Jurkat, Clone E6-1 (cell line): Measurements from ENCODE around the gene COL9A1. TPM values are rescaled to one million over a fixed set of nuclear protein-coding genes. Genes with fewer than 3 reads are reported as not detected.
"Not testable (repeated sequence)": the region's sequence is repeated elsewhere in the genome, so short reads cannot be mapped to it uniquely, and the experiment has no call there.

Experiments
- DNase-seq: peaks from one replicate; pipeline ENCODE4 v3.0.0-alpha.2; 2011; ENCODE audit warnings: low read depth, low spot score
- H3K4me3 ChIP-seq: 2 replicates; pipeline ENCODE4 v1.5.1; 2011; ENCODE audit warnings: mild to moderate bottlenecking, low read length, control low read depth, moderate library complexity
- polyA plus RNA-seq: library from polyadenylated mRNA; unstranded; fragments of >200 nt; gene quantifications from one replicate; pipeline ENCODE4 v1.2.1, GENCODE V29; 2012; ENCODE audit warnings: missing spikeins; ENCODE audit not compliant: insufficient read length, insufficient read depth

COL9A1 gene
- polyA plus RNA-seq, result not detected

DNA sequence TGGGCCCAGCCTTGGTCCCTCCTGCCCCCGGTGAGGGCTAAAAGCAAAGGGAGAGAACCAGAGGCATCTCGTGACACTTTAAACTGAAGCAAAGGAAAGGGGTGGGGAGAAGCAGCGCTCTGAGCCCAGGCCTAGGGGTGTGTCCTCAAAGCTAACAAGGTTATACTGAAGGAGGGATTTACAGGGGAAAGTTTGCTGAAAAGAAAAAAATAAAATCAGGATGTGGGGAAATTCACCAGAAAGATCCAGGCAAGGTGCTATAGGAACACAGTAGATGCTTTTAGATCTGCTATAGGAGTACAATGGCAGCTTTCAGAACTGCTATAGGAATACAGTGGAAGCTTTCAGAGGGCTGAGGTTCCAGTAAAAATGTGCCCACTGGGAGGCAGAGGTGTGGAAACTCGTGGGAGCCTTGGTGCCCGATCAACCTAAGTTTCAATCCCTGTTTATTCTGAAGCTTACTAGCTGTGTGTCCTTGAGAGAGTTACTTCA is at the start of gene COL9A1:
Gene COL9A1, minus strand, starts transcription at position 51 of the 492 bp plus-strand sequence. CDS start 160 bp downstream, outside the sequence.
- DNase-seq, result no peak
- H3K4me3 ChIP-seq, result no peak within 1 kb of the TSS

DNA sequence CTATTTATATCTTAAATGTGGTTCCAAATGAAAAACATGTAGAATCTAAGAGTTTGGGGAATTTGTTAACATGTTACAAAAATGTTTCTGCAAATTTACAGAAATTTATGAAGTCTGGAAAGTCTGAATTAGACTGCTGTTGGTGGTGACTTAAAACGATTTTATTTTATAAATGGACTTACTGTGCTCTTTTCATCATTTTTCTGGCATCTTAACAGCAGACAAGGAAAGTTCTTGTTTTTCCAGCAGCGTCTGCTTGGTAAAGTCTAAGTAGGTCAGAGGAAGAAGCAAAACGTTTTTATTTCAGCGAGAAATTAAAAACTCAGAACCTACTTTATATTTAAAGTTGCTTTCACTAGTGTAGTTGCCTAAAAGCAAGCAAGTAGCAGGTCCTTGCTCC is 48.6 kb upstream of the COL9A1 start:
- DNase-seq, result no peak
- no peak overlapping the region for H3K4me3 ChIP-seq

- no peak overlapping the region for H3K4me3 ChIP-seq
- no peak for DNase-seq
Measured at GRCh38 chr6:70345619-70346018, 42.7 kb upstream of the COL9A1 start.

GRCh38 chr6:70343313-70343712 is 40.4 kb upstream of the COL9A1 start:
- no peak overlapping the region for H3K4me3 ChIP-seq
- no peak for DNase-seq

GRCh38 chr6:70339810-70340209 is 36.9 kb upstream of the COL9A1 start:
- DNase-seq, H3K4me3 ChIP-seq: not testable (repeated sequence)

GRCh38 chr6:70338775-70339174 is 35.9 kb upstream of the COL9A1 start:
- H3K4me3 ChIP-seq, result no peak overlapping the region
- DNase-seq, result no peak

GRCh38 chr6:70337743-70338105 is 34.8 kb upstream of the COL9A1 start:
- H3K4me3 ChIP-seq, result no peak overlapping the region
- DNase-seq, result no peak

GRCh38 chr6:70336996-70337742 is 34.3 kb upstream of the COL9A1 start:
- H3K4me3 ChIP-seq, result no peak overlapping the region
- DNase-seq, result no peak

- no peak for DNase-seq
- no peak overlapping the region for H3K4me3 ChIP-seq
Measured at GRCh38 chr6:70327036-70327435, 24.2 kb upstream of the COL9A1 start.

DNA sequence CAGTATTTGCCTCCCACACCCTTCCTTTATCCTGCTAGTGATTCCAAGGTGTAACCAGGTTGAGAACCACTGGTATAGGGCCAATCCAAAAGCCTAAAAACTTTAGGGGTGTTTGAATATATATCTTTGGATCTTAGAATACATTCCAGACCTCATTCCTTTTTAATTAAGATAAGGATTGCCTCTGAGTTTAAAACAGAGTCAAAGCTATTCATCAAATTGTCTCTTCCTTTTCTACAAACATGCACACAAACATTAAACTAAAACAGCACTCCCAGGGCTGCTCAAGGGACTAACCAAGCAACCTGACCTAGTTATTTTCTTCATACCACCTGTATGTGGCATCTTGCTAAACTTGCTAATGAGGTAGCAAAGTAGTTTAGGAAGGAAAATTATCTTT is 22.1 kb upstream of the COL9A1 start:
- DNase-seq, result no peak
- no peak overlapping the region for H3K4me3 ChIP-seq

GRCh38 chr6:70317799-70318198 is 14.9 kb upstream of the COL9A1 start:
- DNase-seq, H3K4me3 ChIP-seq: not testable (repeated sequence)

- H3K4me3 ChIP-seq, result no peak overlapping the region
- DNase-seq, result no peak
Measured at GRCh38 chr6:70315079-70315751, 12.3 kb upstream of the COL9A1 start.

GRCh38 chr6:70314296-70314695 is 11.4 kb upstream of the COL9A1 start:
- DNase-seq, result no peak
- H3K4me3 ChIP-seq, result no peak overlapping the region

DNA sequence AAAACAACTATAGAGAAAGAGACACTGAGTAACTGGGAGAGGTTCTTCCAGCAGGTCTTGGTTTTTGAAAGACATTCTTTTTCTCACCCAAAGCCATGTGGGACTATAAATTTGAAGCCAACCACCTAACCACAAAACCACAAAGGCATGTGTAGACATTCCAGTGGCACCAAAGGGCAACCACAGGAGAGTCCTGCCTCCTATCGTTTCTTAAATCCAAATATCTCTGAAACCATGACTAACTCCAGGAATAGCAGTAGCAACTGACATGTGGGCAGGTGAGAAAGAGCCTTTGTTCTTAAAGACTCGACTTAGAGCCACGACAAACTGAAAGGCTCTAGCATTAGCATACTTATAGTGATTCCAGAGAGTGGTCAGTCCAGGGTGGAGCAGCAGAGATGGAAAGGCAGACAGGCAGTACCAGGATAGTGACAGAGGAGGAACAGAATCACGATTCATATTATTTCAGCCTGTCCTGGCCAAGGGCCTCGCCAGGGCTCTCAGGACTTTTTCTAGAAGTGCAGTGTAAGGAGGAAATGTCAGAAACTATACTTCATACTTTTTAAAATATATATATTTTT is 9.4 kb upstream of the COL9A1 start:
- H3K4me3 ChIP-seq, result no peak overlapping the region
- DNase-seq, result peak; percentile 72

GRCh38 chr6:70310063-70310694 is 7.3 kb upstream of the COL9A1 start:
- H3K4me3 ChIP-seq, result no peak overlapping the region
- DNase-seq, result peak; percentile 49

DNA sequence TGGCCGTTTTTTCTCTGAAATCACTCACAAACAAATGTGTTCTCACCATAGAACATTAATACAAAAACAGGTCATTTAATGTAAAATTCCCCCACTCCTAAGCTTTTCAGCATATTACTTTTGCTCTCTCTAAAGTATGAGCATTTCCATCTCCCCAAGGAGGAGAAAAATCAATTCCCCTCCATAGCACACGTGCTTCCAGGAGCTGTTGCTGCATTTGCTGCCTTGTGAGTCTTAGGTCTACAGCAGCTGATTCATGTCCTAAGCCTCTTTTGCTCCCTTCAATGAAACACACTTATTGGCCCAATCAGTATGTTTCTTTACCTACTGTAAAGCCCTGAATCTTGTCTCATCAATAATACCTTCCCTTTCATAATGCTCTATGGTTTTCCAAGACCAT is 6.4 kb upstream of the COL9A1 start:
- DNase-seq, result no peak

DNA sequence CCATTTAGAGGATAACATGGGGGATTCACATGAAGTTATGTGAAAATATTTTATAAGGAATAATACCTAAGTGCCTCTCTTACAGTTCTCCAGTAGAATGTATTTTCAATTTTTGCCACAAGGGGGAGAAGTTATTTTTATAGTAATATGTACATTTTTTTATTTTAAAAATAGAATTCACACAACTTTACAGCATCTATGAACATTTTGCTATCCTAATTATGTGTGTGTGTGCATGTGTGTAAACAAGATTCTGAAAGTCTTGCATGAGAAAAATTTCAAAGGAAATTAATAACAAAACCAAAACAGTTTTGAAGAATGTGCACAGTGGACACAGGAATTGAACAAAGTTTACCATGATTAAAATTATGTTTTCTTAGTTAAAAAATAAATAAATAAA is 5.3 kb upstream of the COL9A1 start:
- DNase-seq, H3K4me3 ChIP-seq: not testable (repeated sequence)

More for the DNA sequence above, 6.4 kb upstream of the COL9A1 start:
- no peak overlapping the region for H3K4me3 ChIP-seq

DNA sequence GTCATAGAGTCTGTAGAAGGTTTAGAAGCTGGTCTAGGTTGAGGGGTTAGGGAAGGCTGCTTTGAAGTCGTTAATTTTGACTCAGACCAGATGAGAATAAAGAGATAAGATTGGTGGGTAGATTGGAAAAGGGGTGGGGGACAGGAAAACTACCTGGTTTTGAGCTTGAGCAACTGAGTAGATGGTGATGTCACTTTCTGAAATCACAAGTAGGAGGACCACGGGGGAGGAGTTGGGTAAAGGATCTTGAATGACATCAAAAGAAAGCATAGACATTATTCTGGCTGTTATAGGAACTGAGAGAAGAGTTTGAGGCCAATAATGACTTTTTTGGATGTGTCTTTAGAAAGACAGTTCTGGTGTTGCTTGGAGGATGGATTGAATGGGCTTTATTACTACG is 4.1 kb upstream of the COL9A1 start:
- no peak for DNase-seq

GRCh38 chr6:70304616-70305015 is 1.7 kb upstream of the COL9A1 start:
- H3K4me3 ChIP-seq, result no peak overlapping the region
- DNase-seq, result no peak

More for the DNA sequence above, 4.1 kb upstream of the COL9A1 start:
- H3K4me3 ChIP-seq, result no peak overlapping the region

DNA sequence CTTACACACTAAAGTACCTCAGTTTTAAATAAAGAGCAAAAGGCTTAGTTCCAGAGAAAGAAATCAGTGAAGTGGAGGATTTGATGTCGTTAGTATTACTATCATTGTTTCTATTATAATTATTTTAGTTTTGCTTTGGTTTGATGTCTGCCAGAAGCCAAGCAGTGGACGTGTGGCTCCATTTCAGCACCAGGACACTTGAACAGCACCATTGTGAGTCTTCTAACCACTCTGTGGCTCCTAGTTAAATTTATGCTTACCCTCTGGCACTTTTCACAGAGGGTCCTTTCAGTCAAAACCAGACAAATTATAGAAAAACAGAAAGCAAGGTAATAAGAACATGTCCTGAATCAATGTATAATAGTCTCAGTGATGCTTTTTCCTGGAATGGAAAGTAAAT is 3.4 kb downstream of the COL9A1 start:
- DNase-seq, result no peak
- H3K4me3 ChIP-seq, result no peak overlapping the region
